HG02623 (cell line): ENCODE results near the gene MAN1A2.
A peak's percentile ranks its signal among the peaks of the same experiment; 100 is the strongest.

Experiments used
- ATAC-seq: cut with Tn5 transposase; IDR thresholded peaks from one replicate; pipeline ENCODE4 v1.9.1; 2021; ENCODE audit warnings: moderate library complexity; ENCODE audit not compliant: unreplicated experiment

Gene MAN1A2

DNA sequence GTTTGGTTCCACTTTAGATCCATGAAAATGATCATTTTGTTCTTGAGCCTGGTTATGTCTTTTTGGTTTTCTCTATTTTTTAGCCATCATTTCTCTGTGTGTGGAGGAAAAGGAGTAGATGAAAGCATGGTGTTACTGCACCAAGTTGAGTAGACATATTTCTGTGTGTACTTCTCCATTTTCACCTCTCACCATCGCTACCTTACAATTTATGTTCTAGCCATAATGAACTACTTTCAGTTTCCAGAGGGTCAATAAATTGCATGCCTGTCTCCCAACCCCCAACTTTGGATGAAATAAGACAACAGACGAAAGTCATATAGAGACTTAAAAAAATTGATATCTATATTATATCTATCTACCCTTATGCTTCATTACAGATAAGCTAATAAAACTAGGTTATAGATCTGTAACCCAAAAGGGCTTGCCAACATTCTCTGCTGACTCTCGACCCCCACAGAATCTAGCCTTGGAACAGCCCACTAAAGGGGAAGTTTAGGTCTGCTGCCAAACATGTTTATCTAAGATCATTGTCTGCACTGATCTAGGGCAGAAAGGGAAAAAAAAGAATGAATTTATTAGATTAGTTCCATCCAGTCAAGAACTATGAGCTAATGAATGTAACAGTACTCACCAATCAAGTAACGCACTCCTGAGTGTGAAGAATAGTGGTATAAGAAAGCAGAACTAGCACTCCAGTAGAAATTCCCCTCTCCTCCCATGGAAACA lies 7.5 kb upstream of the MAN1A2 start:
- ATAC-seq, result no peak

DNA sequence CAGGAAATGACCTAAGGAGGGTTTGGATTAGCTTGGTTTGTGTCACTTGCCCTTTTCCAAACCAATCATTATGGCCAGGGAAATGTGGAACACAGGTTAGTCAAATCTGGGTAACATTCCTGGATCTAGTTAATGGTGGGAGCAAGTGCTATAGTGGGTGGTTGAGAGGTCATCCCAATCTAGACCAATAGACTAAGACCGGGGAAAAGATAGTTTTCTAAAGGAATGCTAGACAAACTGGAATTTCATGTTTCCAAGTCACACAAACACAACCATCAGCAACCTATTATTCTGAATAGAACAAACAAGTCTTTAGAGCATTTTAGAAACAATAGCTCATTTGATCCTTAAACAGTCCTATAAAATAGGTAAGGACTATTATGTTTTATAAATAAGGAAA lies 4.3 kb upstream of the MAN1A2 start:
- ATAC-seq, result no peak

DNA sequence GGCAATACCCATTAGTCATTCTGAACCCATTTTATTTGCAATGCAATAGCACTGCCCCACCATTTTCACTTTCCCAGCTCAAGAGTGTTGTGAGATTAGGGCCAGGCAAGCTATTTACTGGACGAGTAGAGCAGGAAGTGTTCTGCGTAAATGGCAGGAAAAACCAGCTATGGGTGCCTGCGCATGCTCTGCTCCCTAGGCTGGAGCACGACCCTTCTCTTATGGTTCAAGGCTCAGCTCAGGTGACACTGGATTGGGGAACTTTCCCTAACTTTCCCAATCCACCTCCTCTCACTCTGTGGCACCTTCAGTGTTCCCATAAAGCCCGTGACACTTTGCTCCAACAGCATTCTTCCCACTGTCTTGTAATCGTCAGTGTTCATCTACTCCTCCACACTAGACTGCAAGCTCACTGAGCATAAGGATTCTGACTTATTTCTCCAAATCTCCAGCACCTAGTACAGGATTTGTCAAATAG lies 3.6 kb upstream of the MAN1A2 start:
- no peak for ATAC-seq

DNA sequence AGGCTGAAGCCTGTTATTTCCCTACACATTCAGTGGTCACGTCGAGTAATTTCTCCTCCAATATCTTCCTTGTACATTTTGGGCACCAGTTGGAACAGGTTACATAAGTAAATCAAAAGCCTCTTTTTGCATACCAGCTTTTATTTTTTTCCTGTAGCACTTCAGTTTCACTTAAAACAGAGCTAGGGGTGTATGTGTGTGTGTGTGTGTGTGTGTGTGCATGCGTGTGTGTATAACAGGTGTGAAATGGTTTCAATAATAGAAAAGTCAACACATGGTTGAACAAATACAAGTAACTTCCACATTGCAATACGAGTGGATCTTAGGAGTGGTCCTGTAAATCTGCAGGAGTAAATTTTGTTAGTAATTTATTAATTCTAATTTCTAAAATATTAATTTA lies 3.0 kb upstream of the MAN1A2 start:
- no peak for ATAC-seq

DNA sequence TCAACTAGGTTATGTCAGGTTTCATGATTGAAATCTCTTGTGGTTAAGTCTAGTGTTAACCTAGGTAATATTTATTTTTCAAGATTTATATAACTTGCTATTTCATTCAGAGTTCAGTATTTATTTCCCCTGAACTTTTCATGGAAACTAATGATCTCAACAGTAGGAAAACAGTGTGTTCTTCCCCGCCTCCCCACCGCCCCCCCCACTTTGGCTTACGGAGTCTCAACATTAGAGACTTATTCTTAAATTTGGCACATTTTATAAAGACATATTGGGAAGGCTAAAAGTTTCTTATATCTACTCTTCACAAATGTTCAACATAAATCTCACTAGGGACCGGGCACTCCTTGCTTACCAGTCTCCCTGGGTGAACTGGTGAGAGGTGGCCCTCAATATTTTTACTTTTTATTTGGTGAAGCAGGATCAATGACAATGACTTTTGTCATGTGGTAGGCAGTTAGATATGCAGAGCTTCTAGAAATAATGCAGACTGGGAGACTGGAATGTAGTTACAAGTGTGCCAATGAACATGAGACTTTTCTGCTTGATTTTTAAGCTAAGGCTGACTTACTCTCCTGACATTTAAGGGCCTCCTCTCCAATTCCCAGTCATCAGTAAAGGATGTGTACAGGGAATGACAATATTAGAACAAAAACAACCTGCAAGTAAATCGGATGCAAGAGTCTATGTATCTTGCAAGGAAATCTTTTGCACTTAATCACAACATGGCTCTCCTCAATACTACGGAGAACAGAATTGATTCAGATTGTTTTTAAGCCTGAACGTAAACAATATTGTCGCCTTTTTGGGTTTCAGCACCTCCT lies 1.7 kb upstream of the MAN1A2 start:
- no peak for ATAC-seq

DNA sequence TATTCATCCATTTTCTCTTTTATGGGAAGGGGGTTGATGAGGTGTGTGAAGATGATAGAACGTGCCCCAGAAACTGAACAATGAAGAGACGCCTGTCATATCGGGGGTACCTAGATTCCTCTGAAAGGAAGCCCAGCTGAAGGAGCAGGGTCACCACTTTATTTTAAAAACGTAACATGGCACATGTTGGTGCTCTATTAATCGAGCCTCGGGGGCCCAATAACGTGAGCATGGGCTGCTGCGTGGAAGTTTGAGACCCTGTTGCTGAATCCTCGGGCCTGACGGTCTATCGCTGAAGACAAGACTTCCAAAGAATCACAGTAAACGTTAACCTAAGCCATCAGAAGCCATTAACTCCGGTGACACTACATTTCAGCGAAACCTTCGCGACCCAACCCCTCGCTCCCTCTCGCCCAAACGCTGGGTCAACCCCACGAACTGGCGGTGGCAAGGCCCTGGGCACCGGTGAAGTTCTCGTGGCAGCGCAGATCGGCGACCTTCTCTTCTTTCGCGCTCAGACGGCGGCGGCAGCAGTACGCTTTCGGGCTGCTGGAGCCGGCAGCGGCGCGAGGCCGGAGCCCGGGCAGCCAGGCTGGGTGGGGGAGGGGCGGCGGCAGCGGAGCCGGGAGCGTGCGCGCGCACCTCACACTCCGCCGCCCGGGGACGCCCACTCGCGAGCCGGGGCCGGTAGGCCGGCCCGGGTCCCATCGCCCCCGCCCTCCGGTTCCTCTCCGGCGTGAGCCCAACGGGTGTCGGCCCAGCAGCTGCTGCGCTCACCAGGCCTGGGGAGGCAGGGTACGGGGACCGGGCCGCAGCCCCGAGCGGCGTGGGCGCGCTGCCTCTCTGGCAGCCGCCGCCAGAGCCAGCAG lies 838 bp upstream of the MAN1A2 start:
- peak; percentile 37 for ATAC-seq

DNA sequence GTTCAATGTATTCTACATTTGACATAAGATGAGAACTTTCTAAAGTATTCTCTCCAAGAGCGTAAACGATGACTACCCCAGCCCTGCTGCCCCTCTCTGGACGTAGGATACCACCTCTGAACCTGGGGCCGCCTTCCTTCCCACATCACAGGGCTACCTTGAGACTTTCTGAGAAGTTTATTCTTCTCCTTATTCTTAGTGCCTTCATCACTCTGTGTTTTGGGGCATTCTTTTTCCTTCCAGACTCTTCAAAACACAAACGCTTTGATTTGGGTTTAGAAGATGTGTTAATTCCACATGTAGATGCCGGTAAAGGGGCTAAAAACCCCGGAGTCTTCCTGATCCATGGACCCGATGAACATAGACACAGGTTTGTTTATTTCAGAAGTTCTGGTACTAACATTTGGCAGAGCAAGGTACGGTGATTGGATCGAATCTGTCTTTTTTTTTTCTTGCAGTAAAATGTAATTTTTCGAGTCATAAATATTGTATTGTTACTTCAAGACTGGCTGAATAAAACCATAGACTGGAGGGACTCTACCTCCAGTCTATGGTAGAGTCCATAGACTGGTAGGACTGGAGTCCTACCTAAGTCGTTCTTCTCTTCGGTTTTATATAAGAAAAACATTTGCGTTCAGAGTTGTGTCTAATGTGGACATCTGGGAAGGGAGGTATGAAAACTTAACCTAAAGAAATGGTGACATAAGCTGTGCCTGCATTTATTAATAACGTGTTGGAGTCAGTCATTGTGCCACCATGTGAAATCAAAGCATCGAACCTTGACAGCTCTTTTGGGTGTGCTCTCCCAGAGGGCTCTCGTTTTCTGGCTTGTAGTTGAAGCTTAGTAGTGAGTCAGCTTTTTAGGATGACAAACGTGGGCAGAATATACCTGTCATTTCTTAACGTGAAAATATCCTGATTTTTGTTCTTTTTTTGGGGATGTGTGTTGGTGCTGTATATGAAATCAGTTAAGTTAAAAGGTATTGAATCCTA lies 1.2 kb downstream of the MAN1A2 start:
- no peak for ATAC-seq

DNA sequence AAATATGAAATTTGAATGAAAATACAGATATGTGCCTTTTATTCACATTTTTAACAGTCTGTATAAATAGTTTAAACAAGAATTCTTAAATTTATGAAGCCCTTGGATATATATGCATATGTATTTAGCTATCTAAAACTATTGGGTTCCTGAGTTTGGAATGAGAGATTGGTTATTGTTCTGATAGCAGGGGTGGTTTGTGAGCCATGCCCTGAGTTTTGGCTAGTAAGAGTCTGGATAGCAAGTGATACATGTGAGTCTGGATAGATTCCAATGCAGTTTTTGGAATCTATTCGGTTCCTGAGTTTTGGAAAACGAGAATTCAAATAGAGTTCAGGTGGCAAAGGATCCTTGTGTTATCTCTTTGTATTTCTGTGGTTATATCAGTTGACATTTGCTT lies 2.8 kb downstream of the MAN1A2 start:
- no peak for ATAC-seq

DNA sequence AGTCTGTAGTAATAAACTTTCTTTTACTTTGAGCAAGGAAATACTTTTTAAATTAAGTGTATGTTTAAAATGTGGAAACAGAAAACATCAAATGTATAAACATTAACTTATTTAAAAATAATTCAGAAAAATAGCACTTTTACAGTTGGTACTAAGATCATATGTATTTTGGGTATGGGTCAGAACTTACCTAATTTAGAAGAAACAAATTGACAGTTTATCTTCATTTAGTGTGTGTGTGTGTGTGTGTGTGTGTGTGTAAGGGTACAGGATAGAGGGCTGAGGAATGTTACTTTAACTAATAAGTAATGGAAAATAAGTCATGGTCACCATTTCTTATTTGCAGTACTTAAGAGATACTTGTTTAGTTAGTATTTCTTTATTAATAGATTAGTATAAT lies 3.3 kb downstream of the MAN1A2 start:
- ATAC-seq, result no peak

DNA sequence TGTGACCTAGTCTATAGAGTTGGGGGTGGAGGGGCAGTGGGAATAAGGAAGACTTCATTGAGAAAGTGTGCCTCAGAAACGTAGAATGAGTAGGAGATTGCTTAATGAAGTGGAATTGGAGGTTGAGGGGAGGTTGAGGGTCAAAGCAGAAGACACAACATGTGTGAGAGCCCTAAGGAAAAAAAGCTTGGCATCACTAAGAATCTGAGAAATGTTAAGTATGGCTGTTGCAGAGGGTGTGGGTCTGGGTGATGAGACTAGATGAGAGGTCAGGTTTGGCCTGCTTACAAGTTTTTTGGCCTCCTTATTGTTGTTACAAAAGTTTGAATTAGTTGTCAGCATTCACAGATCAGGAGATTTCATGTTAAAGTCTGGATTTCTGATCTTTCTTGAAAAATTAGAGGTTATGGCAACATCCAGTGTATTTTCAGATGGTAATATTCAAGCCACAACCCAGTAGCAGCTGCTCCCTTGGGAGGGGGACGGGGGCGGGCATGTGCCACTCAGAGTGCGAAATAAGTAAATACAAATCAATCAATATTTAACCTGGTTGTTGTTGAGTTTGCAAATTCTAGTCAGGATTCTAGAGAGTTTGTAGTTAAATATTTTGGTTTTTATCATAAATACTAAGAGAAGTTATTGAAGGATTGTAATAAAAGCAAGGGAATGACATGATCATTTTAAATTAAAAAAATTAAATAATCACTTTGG lies 4.3 kb downstream of the MAN1A2 start:
- ATAC-seq, result no peak

DNA sequence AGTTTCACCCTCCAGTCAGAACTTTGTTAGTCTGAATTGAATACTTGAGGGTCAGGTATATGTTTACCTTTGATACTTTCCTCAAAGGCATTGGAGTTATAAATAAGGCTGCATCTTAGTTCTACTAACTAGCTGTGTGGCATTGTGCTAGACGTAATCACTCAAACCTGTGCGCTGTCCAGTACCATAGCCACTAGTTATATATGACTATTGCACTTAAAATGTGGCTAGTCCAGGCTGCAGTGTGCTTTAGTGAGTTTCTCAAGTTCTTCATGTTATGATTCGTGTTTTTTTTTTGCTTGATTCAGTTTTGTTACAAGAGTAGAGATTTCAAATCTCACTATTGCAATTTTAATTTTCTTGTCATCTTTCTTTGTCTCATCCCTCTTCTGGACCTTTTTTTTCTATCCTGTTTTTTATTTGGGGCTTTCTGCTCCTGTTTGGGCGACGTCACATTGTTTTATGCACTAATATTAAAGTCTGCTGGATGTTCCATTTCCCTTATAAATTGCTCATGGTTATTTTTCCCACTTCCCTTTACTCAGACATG lies 5.7 kb downstream of the MAN1A2 start:
- ATAC-seq, result no peak

DNA sequence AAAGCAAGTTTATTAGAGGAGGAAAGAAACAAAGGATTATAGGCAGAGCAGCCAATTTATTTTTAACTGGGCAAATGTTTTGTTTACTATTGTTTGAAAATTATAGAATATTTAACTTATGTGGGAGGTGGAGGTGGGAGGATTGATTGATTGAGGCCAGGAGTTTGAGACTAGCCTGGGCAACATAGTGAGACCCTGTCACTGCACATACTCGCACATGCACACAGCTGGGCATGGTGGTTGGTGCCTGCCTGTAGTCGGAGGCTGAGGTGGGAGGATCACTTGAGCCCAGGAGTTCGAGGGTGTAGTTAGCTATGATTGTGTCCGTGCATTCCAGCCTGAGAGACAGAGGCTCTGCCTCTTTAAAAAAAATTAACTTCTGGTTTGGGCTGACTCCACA lies 6.7 kb downstream of the MAN1A2 start:
- no peak for ATAC-seq

DNA sequence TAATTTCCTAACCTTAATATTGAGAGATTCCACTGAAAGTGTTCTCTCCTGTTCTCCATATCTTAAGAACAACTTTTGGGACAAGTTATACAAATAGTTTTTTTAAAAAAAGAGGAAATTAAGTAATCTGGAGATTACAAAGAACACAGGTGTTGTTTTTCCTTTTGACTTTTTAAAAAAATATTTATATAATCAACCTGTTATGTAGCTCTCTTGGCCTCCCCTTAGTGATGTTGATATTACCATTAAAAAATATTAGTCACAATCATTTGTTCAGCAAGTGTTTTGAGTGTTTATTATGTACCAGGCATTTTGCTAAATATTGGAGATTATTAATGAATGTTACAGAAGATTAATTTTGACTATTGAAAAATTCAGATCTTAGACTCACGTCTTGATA lies 8.1 kb downstream of the MAN1A2 start:
- no peak for ATAC-seq

DNA sequence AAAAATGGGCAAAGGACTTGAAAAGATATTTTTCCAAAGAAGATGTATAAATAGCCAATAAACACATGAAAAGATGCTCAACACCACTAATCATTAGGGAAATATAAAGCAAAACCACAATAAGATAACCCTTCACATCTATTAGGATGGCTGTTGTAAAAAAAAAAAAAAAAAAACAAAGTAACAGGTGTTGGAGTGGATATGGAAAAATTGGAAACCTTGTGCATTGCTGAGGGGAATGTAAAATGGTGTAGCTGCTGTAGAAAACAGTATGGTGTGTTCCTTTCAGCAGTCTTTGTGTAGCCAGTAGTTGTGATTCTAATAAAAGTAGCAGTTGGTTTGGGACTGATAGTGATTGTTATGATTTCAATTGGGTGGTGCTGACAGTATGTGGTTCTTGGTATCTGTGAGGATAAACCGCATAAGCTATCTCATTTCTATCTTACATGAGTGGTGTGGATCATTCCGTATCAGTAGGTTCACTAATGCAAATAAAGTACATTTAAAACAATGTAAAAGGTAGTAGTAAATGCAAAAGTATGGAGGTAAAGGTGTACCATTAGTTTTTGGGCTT lies 19.9 kb downstream of the MAN1A2 start:
- ATAC-seq, result no peak

DNA sequence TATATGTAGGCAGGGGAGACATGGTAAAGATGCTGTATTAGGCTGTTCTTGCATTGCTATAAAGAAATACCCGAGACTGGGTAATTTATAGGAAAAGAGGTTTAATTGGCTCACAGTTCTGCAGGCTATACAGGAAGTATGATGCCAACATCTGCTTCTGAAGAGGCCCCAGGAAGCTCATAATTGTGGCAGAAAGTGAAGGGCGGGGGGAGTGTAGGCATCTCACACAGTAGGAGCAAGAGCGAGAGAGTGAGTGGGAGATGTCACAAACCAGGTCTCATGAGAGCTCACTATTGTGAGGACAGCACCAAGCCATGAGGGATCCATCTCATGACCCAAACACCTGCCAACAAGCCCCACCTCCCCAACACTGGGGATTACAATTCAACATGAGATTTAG lies 21.1 kb downstream of the MAN1A2 start:
- no peak for ATAC-seq

DNA sequence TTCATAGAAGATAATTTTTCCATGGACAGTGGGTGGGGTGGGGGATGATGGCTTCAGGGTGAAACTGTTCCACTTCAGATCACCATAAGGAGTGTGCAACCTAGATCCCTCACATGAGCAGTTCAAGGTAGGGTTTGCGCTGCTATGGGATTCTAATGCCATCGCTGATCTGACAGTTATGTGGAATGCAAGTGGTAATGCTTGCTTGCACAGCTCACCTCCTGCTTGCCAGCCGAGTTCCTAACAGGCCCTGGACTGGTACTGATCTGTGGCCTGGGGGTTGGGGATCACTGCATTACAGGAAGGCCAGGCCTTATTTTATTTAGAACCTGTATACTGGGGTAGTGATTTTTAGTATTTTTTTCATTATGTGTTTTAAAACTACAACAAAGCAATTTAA lies 22.0 kb downstream of the MAN1A2 start:
- no peak for ATAC-seq

DNA sequence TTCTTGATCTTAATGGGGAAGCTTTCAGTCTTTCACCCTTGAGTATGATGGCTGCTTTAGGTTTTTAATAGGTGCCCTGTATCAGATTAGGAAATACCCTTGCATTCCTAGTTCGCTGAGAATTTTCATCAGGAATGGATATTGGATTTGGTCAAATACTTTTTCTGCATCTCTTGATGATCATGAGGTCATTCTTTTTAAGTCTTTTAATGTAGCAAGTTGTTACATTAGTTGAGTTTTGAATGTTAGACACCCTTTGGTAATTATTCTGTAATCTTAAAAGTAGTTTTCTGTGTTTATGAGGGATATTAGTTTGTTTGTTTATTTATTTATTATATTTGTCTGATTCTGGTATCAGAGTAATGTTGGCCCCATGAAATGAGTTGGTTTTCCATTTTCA lies 22.5 kb downstream of the MAN1A2 start:
- ATAC-seq, result no peak

DNA sequence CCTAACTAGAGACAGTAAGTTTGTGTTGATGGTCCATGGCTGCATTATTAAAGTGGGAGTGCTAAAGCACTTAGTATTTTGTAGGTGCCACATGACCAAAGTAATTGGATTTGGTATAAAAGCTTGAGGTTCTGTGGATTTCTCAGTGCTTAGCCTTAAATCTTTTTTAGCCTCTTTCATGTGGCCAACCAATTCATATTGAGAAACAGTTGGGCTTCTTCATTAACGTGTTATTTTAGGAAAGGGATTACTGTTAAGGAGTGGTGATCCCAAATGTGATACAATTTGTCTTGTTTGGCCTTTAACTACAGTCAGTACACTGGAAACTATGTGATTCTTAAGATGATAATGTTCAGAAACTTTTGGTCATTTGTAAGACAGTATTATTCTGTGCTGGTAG lies 25.5 kb downstream of the MAN1A2 start:
- no peak for ATAC-seq

DNA sequence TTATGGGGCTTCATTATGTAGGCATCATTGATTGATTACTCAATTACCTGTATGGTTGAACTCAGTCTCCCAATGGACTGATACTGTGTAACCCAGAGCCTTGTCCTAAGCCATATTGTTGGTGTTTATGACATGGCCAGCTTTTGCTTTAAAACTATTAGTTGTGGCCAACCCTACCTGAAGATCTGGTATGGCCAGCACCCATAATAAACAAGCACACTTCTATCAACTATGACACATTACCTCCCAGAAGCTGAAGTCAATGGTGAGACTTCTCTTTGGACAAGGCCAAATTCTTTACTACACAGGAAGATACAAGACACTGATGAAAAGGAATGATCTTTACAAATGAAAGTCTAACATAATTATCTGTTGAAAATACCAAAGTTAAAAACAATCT lies 28.8 kb downstream of the MAN1A2 start:
- no peak for ATAC-seq
